Measurements from ENCODE around the gene WWTR1.

WWTR1 gene

GRCh38 chr3:149560617-149561016 lies 97.2 kb downstream of the WWTR1 start:
- Histone ChIP-seq H3K27me3 (ENCODE audit: insufficient read depth, poor library complexity, severe bottlenecking) (peaks cover 5% of the 10 kb centered on the region), H3K27ac (replicated peaks) (no peak overlapping the region), H3K4me3 (replicated peaks; ENCODE audit: insufficient read depth, low read length) (no peak overlapping the region)
- DNase-seq (ENCODE audit: low read depth in 1 of 2, low spot score in 1 of 2), result no peak
- TF ChIP-seq, protein P1, sequence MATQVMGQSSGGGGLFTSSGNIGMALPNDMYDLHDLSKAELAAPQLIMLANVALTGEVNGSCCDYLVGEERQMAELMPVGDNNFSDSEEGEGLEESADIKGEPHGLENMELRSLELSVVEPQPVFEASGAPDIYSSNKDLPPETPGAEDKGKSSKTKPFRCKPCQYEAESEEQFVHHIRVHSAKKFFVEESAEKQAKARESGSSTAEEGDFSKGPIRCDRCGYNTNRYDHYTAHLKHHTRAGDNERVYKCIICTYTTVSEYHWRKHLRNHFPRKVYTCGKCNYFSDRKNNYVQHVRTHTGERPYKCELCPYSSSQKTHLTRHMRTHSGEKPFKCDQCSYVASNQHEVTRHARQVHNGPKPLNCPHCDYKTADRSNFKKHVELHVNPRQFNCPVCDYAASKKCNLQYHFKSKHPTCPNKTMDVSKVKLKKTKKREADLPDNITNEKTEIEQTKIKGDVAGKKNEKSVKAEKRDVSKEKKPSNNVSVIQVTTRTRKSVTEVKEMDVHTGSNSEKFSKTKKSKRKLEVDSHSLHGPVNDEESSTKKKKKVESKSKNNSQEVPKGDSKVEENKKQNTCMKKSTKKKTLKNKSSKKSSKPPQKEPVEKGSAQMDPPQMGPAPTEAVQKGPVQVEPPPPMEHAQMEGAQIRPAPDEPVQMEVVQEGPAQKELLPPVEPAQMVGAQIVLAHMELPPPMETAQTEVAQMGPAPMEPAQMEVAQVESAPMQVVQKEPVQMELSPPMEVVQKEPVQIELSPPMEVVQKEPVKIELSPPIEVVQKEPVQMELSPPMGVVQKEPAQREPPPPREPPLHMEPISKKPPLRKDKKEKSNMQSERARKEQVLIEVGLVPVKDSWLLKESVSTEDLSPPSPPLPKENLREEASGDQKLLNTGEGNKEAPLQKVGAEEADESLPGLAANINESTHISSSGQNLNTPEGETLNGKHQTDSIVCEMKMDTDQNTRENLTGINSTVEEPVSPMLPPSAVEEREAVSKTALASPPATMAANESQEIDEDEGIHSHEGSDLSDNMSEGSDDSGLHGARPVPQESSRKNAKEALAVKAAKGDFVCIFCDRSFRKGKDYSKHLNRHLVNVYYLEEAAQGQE (IDR thresholded peaks at IDR 0.05; ENCODE audit: insufficient replicate concordance, low read depth), result no peak
- TF ChIP-seq GABPA (IDR thresholded peaks at IDR 0.05; ENCODE audit: low read depth) (no peak), CTCF (IDR thresholded peaks at IDR 0.05; ENCODE audit: insufficient read depth, low read length) (no peak), POLR2AphosphoS5 (IDR thresholded peaks at IDR 0.05; ENCODE audit: low read depth) (no peak), SPI1 (IDR thresholded peaks at IDR 0.05; ENCODE audit: borderline replicate concordance, low read depth) (no peak)

GRCh38 chr3:149560001-149560400 lies 97.8 kb downstream of the WWTR1 start:
- DNase-seq (ENCODE audit: low read depth in 1 of 2, low spot score in 1 of 2), result no peak
- TF ChIP-seq CTCF (IDR thresholded peaks at IDR 0.05; ENCODE audit: insufficient read depth, low read length) (no peak), SPI1 (IDR thresholded peaks at IDR 0.05; ENCODE audit: borderline replicate concordance, low read depth) (no peak), GABPA (IDR thresholded peaks at IDR 0.05; ENCODE audit: low read depth) (no peak), POLR2AphosphoS5 (IDR thresholded peaks at IDR 0.05; ENCODE audit: low read depth) (no peak)
- TF ChIP-seq, protein P1 (IDR thresholded peaks at IDR 0.05; ENCODE audit: insufficient replicate concordance, low read depth), result no peak
- H3K4me3 ChIP-seq (replicated peaks; ENCODE audit: insufficient read depth, low read length), result no peak overlapping the region
- no peak overlapping the region for H3K27ac ChIP-seq (replicated peaks)
- peaks cover 5% of the 10 kb centered on the region for H3K27me3 ChIP-seq (ENCODE audit: insufficient read depth, poor library complexity, severe bottlenecking)

- no peak for DNase-seq (ENCODE audit: low read depth in 1 of 2, low spot score in 1 of 2)
- no peak for TF ChIP-seq CTCF (IDR thresholded peaks at IDR 0.05; ENCODE audit: insufficient read depth, low read length)
- TF ChIP-seq, protein P1 (IDR thresholded peaks at IDR 0.05; ENCODE audit: insufficient replicate concordance, low read depth), result no peak
- TF ChIP-seq SPI1 (IDR thresholded peaks at IDR 0.05; ENCODE audit: borderline replicate concordance, low read depth), result no peak
- H3K27me3 ChIP-seq (ENCODE audit: insufficient read depth, poor library complexity, severe bottlenecking), result peaks cover 5% of the 10 kb centered on the region
- H3K4me3 ChIP-seq (replicated peaks; ENCODE audit: insufficient read depth, low read length), result no peak overlapping the region
- no peak overlapping the region for H3K27ac ChIP-seq (replicated peaks)
These were observed 98.3 kb downstream of the WWTR1 start for GRCh38 chr3:149559525-149559924.

Measured in HL-60 (cell line).